SHP77 (cell line): Measurements from ENCODE around the gene FMN2.

ENCODE experiments used
- DNase-seq, 2 experiments: peaks; one replicate each; lab custom pipeline; 2025; lab: John Stamatoyannopoulos, UW

FMN2 gene

DNA sequence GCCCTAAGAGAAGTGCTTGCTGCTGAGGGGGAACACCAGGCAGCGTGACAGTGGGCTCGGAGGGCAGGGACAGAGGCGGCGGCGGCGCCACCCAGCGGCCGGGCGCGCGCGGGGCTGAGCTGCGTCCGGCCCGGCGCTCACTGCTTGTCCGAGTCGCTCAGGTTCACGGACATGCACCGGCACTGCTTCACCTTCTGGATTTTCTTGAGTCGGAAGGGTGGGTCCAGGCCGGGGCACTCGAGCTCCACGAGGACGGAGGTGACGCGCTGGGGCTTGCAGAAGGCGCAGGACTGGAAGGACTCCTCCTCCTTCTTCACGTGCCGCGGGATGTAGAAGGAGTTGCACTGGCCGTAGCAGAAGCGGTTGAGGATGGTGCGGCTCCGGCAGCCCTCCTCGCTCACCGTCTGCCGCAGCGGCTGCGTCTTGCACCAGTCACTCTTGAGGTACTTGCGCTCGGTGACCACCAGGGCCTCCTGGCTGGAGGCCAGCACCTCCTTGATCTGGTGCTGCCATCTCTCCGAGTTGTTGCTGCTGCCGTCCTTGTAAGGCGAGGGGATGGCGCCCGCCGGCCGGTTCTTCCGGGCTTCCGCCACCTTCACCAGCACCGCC, 401.3 kb downstream of the FMN2 start:
- no peak for DNase-seq

DNA sequence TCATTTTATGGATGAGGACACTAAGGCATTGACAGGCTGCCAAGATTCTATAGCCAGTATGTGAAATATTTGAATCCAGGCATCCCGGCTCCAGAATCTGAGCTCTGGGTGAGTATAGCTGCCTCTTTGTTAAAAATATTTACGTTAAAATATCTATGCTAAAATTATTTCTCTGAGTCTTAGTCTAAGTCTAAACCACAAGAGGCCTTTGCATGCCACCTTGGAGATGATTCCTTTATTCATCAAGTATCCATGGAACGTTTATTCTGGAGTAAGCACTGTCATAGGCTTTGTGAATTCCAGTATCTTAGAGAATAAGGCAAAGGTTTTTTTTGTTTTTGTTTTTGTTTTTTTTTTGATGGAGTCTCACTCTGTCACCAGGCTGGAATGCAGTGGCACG, 403.9 kb downstream of the FMN2 start:
- no peak for DNase-seq

DNA sequence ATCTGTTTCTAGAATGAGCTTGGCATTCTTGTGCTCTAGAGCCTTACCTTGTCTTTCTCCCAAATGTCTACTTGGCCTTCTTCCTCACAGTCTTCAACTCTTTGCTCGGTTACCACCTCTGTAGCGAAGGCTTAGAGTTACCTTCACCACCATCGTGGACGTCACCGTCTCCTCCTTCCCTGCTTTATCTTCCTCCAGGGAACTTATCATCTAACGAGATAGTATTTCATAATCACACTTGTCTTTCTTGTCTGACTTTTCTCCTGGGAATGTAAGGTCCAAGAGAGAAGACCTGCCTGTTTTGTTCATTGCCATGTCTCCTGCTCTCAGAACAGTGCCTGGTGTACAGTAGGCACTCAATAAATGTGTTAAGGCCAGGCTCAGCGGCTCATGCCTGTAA, 404.7 kb downstream of the FMN2 start:
- no peak for DNase-seq

DNA sequence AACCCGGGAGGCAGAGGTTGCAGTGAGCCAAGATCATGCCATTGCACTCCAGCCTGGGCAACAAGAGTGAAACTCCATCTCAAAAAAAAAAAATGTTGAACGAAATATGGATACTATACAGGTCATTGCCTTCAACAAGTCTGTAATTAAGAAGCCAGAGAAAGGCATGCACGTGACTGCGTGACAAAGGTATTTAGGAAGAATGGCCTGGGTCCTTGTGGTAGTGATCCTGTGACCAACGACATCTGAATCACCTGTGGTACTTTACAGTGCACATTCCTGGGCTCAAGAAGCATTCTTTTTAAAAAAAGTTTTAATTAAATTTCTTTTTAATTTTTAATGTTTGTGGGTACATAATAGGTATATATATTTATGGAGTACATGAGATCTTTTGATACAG, 405.3 kb downstream of the FMN2 start:
- DNase-seq = no peak

DNA sequence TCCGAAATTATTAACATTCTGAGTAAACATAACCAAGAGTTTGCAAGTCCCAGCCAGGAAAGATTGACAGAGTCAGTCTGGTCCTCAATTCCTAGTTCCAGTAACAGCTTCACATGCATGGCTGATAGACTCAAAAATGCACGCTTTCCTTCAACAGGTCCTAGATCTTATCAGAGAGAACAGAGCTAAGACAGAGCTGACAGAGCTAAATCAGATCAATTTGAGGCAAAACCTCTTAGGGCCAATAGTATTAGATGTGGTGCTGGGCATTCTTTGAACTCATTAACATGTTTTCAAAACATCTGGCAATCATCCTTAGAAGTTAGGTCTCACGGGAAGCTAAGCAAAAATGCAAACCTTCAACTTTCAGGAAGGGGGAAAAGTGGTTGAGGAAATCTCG, 406.2 kb downstream of the FMN2 start:
- DNase-seq = no peak

DNA sequence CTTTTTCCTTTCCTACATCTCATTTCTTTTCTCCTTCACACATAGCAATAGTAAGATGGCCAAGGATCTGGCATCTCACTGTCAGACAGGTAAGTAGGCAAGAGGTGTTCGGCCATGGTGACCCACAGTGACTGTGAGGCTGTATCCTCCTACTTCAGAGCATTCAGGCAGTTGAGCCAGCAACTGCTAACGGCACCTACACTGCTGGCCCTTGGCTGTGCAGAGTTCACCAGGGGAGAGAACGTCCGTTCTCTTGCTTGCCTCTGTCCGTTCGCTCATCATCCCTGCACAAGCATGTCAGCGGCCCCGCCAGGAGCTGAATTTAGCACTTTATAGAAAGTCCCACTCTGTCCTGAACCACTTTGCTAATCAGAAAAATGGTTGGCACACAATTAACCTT, 406.7 kb downstream of the FMN2 start:
- DNase-seq = no peak

DNA sequence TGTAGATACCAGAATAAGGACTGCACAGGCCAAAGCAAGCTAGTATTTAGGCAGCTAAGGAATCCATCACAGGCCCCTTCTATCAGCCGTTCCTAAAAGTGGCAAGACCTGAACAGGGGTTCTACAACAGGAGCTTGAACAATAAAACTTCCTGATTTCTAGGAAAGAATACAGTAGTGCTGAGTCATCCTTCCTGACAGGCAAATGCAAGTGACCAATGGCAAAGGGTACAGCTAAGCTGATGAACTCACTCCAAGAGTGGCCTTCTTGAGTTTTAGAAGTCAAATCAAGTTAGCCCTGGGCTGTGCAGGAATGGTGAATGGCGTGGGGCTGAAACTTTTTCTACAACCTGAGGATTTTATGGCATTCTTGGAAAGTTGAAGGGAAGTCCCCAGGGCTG, 407.3 kb downstream of the FMN2 start:
- DNase-seq = no peak

DNA sequence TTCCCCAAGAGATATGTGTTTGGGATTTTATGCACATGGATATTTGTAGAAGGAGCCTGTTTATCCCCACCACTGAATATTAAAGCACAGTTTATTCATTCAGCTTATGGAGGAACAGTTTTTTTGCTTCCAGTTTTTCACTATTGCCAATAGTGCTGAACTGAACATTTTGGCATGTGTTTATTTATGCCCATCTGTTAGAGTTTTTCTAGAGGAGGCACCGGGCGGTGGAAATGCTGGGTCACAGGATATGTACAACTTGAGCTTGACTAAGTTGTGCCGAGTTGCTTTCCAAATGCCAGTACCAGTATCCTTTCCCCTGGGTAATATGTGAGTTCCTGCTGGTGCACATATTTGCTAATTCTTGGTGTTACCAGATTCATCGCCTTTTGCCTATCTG, 409.0 kb downstream of the FMN2 start:
- DNase-seq = no peak

DNA sequence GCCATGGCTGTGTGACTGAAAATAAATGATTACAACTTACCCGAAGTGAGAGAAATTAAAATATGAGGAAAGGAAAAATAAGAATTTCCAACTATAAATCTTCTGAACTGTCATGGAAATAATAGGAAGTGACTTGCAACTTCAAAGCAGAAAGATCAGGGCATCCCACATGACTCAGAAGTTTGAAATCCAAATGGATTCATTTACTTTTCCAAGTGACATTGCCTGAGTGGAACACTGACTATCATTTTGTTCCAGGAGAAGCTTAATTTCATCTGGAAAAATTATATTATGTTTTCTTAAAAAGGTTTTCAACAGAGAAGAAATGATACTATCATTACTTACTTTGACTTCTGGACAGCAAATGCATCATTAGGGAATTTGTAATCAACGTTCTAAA, 409.4 kb downstream of the FMN2 start:
- no peak for DNase-seq

DNA sequence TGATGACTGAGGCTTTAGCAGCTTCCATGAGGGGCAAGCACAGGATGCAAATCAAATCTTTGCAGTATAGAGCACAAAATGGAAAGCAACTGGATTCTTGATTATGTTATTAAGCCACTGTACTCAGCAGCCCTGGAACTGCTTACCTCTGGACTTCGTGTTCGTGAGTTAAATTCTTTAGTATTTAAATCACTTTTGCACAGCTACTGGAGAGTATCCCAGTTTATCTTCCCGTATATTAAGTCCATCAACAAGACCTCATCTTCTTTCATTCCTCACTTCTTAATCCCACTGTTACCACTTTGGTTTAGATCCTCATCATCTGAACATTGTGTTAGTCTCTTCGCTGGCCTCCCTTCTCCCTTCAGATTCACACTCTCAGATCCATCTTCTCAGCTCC, 411.4 kb downstream of the FMN2 start:
- no peak for DNase-seq

DNA sequence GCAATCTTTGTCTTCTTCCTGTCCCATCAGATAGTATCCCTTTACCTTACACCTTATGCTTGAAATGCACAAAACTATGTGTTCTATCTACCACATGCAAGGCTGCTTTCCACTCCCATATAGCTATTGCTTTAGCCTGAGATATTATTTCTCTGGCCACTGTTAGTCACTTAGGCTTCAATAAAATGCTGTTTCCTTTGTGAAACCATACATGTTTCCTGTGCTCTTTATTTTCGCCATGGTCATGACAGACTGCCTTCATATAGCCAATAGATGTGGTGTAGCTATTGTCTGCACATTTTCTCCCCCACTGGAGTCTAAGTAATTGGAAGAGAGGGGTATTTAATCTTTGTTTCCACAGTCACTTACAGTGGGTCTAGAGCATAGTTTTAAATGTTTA, 411.9 kb downstream of the FMN2 start:
- DNase-seq = no peak

DNA sequence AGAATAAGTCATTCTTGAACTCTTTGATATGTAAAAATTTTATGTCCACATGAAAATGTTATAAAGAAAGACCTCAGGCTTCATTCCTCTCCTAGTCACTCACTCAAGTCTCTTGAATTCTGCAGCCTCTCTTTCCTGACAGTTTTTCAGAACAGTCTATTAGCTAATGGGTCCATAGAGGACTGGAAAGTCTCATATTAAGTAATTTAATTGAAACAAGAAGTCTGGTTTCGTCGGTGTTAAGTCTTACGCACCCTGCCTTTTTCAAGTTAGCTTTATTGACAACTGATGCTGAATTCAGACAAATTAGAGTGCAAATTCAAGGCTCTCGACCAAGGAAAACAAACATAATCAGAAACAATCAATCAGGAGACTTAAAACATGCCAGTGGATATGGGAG, 414.5 kb downstream of the FMN2 start:
- DNase-seq = no peak

DNA sequence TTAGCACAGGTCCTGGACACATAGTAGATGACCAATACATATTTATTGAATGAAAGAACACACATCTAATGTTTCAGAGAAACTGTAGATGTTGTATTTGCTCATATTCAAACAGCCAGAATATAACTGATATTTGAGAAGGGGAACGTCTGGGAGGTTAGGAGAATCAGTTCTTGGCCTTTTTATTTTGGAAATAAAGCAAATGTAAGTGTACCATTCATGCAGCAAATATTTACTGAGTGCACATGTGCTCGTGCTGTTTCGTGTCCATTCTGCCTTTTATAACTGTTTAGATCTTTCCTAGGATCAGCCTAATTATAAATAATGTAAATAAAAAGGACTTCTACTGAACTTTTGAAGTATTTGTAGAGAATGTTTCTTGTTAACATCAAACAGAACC, 416.5 kb downstream of the FMN2 start:
- DNase-seq = no peak

DNA sequence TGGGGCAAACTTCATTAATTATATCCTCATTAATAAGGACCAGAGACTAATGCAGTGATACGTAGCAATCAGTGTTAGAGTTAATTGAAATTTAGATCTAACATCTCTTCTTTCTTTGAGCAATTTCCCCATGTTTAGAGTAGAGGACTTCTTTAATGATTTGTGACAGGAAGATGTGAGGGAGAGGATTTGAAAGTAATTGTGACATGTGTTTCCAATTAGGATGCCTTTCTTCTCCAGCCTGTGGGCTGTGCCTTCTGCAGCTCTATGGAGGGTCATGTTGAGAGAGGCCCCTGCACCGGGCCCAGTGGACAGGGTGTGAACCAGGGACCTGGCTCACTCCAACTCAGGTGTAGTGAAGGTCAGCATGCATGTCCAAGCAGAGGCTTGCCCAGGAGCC, 417.3 kb downstream of the FMN2 start:
- DNase-seq = no peak

DNA sequence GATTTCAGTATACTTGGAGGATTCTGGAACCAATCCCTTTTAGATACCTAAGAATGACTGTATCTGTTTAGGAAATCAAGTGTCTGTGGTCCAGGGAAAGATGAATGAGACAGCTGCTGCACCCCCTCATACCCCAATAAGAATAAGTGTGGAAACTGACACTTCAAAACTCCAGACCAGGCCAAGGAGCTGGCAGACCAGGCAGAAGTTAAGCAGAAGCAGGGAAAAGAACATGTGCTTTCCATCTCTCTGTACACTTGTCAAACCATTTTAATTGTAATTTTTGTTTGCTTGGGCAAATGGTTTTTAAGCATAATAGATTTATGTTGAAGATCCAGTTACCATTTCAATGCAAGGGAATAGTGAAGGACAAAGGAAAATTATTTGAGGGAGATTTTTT, 420.1 kb downstream of the FMN2 start:
- DNase-seq = no peak

DNA sequence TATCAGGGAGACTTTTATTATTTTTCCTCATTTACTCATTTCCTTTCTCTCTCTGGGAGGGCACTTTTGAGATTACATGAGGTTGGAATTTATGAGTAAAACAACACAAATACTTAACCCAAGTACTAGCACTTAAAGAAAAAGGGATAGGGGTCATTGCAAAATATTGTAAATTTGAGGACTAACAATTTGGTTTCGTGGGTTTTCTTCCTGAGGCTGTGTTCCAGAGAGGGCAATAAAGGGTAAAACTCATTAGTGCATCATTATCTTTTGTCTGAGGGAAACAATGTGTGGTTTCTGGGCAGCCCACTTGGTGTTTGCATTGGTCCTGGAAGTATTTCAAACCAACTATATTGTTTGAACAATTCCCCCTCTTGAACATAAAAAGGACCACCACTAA, 423.8 kb downstream of the FMN2 start:
- no peak for DNase-seq

DNA sequence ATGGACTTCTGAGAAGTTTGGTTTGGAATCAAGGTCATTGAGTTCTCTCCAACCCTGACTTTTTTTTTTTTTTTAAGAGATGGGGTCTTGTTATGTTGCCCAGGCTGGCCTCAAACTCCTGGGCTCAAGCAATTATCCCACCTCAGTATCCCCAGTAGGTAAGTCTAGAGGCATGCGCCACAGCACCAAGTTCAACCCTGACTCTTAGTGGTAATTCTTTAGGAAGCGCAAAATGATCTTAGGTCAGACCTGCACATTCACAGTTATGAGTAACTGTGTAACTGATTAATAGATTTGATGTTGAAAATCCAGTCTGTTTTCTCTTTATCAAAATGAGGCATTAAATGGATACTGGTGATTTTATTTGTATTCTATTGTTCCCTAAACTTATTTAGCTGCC, 424.4 kb downstream of the FMN2 start:
- DNase-seq = no peak

DNA sequence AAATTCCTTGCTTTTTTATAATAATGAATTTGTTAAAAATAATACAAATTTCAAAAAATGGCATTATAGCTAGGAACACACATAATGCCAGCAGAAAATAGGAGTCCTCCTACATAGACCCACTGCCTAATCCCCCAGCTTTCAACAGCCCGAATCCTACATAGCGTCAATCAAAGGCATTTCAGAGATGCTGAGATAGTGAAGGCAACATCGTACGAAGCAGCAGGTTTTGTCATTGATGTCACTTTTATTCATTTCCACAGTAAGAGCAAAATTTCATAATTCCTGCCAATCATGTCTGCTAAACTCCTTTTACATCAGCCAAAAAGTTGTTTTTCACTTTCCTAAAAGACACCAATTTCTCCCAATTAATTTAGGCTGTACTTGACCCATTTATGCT, 426.2 kb downstream of the FMN2 start:
- no peak for DNase-seq

DNA sequence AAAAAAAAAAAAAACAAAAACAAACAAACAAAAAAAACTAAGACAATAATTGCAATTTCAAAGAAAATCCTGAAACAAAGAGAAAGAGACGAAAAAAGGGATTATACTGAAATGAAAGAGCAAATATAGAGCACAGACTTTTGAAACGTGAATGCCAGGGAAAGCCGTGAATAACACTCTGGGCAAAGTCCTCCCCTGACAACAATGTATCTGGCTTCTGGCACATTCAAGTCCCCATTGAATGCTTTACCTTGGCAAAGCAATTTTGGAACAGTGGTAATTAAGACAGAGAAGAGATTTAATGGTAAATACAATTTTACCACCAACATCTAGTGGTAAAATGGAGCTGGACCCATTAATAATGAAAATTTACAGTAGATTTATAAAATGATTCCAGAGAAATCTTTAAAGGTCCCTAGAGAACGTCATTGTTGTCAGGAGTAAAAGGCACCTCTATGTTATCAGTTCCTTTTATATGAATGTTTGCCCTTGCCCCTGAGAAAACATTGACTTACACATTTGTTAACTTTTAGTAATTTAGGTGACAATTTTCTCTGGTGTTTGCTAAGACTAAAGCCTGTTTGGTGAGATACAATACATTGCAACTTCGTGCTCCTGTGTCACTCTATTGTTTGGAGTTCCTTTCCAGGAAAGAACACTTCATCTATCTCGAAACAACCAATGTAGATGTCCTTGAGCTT, 430.6 kb downstream of the FMN2 start:
- DNase-seq = no peak

DNA sequence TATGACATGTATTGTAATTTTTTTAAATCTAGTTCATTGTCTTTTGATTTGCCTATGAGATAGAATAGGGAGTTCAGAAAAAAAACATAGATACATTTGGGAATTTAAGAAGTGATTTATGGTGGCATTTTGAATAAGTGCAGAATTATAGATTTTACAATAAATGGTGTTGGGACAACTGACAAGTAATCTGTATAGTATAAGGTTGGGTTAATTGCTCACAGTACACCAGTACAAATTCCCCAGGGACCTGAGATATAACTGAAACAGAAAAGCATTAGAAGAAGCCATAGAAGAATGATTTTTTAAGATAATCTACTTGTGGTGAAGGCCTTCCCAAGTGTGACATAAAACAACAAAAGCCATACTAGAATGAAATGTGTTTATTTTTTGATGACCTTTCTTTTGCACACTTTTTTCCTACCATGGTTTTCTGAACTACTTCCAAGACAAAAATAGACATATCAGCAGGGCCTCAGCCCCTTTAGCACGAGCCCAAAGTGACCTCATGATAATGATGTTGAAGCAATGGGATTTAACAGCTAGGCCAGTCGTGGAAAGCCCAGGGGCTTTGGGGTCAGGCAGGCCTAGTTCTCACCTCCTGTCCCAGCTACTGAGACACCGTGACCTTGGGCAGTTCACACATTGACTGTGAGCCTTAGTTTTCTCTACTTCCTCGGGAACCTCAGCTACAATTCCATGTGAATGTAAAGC, 432.8 kb downstream of the FMN2 start:
- DNase-seq = no peak
